T-helper 2 cell (primary cell): ENCODE measurements around the gene DRD2.

Source experiments
- DNase-seq, 5 experiments: peaks; one replicate each; pipeline versions ENCODE4 v3.0.0 to v3.0.0-alpha.2; 2012 to 2022

Gene DRD2

DNA sequence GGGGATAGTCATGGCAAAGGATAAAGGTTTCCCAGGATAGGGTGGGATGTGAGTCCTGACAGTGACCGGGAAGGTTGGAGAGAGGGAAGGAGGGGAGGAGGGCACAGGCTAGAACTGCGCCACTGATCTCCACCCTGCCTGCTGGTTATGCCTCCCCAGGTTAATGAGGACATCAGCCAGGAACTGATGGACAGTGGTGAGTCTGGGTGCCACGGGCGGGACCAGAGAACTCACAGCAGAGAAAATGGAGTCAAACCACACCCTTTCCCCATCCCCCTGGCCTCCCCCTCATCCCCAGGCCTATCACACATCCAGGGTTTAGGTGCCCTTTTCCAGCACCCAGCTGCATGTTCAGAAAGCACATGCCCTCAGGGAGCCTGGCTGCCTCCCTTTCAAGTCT lies 77.4 kb downstream of the DRD2 start:
- DNase-seq: no peak

DNA sequence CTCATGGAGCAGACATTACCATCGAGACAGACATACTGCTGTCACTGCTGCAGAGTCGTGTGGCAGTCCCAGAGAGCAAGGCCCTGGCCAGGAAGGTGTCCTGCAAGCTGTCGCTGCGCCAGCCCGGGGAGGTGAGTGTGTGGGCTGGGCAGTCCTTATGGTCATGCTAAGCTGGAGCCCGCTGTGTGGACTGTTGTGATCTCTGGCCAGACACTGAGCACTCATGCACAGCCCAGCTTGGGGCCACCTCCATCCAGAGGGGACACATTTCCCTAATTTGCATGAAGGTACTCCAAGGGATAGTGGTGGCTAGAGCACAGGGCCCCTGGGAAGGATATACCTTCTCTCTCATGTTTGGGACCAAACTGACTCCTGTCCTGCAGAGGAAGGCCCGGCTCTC lies 78.0 kb downstream of the DRD2 start:
- DNase-seq: no peak

DNA sequence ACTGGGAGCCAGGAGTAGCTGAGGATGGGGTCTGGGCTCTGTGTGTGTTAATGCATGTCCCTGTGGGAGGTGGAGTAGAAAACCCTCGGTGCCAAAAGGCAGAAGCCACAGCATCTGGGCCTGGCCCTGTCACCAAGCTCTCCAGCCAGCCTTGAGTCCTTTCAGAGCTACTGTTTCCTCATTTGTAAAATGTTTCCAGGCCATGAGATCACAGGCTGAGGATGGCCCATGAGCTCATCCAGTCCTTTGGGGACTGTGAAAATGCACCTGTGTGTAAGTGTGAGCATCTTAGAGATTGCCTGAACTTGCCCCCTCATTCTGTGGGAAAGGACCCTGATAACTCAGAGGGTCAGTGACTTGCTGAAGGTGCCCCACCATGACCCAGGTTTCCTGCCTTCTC lies 78.5 kb downstream of the DRD2 start:
- DNase-seq: no peak

DNA sequence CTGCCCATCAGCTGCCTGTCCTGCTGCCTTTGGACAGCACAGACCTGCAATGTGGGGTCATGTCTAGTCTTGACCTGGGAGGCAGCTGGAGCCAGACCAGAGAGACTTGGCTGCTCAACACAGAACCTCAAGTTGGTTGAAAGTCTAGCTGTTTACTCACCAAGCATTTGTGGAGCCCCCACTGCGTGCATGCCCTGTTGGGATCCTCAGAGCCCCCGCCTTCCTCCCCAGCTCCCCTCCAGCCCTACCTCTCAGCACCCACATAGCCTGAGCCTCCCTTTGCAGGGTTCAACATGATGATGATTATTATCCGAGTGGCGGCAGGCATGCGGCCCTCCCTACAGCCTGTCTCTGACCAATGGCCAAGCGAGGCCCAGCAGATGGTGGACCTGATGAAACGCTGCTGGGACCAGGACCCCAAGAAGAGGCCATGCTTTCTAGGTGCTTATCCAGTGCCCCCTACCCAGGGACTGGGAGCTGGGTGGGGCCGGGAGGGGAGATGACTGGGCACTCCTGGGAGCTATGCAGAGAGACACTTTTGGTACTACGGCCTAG lies 79.3 kb downstream of the DRD2 start:
- DNase-seq: no peak

DNA sequence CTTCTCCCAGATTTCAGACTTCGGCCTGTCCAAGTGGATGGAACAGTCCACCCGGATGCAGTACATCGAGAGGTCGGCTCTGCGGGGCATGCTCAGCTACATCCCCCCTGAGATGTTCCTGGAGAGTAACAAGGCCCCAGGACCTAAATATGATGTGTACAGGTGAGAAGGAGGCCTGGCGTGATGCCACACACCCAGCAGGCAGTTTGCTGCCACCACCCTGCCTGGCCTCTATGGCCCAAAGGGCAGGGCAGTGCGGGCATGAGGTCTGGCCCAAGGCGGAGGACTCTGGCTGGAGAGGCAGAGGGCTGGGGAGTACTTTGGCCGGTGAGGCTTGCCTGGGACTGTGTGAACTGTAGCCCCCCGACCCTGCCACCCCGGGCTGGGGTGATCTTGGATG lies 80.3 kb downstream of the DRD2 start:
- no peak for DNase-seq

DNA sequence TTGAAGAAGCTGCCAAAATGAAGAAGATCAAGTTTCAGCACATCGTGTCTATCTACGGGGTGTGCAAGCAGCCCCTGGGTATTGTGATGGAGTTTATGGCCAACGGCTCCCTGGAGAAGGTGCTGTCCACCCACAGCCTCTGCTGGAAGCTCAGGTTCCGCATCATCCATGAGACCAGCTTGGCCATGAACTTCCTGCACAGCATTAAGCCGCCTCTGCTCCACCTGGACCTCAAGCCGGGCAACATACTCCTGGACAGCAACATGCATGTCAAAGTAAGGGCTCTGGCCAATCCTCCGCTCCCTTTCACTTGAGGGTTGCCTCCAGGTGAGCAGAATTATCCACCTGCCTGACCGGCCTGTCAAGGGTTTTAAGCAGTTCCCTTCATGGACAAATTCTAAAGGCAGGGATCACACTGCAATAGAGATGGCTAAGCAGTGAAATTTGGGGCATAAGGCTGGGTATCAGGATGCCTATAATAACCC lies 81.7 kb downstream of the DRD2 start:
- DNase-seq: no peak

DNA sequence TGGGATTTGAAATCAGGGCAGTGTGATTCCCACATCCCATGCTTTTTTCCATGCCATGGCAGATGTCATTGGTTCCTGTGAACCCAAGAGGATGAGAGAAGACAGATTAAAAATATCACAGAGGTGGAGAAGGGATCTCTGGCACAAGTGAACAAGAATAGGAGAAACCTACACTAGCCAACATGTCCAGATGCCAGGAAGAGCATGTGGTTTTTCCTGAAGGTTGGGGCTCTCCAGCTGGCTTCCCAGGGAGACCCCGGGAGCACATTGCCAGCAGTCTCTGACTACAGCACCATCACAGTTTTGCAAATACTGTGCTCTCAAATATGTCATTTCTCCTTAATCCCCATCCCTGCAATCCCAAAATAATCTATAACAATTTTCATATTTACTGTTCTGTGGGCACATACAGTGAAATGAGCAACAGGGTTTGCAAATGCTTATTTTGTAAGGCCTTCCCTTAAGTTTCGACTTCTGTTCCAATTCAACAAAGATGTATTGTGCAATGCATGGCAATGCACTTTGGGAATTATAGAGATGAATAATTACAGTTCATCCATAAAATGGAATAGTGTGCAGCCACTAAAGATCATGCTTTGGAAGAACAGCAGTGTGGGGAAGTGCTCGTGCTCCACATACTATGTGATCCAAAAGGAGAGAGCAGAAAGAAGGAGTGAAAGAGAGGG lies 82.8 kb downstream of the DRD2 start:
- DNase-seq: no peak

DNA sequence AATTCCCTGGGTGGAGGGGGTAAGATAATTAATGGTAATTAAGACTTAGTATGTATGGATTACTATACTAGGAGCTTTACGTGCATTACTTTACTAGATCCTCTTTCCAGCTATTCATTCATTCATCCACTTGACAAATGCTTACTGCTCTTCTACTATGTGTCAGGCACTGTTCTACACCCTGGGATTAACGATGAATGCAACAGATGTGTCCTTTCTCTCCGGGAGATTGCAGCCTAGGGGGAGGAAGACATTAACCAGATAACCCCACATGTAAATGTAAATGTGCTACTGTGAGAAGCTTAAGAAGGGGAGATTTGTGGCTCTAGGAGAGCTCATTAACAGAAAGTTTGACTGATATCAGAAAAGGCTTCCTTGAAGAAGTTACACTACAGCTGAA lies 85.9 kb downstream of the DRD2 start:
- DNase-seq: no peak

DNA sequence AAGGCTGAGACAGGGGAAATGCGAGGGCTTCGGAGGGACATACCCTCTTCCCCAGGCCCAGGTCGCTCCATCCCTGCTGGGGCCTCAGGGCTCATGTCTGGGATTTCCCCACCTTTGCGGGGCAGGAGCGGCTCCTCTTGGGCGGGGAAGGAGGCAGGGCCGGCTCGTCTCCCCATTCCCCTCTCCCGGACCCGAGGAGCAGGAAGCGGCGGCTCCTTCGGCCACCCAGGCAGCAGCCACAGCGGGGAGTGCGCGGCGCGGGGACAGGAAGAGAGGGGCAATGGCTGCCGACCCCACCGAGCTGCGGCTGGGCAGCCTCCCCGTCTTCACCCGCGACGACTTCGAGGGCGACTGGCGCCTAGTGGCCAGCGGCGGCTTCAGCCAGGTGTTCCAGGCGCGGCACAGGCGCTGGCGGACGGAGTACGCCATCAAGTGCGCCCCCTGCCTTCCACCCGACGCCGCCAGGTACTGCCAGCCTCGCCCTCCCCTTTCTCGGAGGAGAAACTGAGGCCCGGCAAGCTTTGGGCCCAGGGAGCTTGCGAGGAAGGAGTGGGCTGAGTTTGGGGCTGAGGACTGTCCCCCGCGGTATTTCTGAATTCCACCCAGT lies 87.5 kb downstream of the DRD2 start, which contains the start of gene ANKK1:
Gene ANKK1, plus strand, starts transcription at position 175 of the 607 bp plus-strand sequence. Its CDS starts 106 bp downstream, at position 281.
- no peak for DNase-seq

DNA sequence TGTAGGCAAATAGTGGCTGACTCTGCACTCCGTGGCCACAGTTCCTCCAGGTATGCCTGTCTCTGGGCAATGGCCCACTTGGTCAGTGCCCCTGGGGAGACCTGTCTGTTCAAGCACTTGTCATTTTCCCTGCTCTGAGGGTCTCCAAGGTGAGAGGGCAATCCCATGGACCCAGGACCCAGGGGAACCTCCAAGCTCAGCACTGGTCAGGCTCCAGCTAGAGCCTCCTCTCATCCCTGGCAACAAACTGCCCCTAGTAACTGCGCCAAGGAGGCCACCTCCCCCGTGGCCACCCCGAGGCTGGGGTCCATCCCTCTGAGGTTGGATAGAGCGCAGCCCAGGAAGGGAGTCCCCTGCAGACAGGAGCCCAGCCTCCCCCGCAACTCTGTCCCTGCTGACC lies 88.3 kb downstream of the DRD2 start:
- no peak for DNase-seq

DNA sequence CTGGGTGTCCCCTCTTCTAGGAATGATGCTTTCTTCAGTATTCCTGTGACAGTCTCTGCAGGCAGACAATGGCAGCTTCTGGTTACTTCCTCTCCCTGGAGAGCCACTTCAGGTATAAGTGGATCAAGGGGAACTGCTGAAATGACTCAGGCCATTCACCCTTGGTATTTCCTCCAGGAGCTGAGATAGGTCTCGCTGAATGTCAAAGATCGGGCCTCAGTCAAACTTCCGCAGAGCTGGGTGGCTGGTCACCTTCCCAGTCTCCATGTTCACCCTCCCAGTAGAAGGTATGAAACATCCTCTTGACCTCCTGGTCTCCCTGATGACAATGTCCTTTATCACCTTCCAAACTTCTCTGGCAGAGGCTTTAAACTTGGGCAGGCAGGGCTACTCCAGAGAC lies 89.4 kb downstream of the DRD2 start:
- no peak for DNase-seq

DNA sequence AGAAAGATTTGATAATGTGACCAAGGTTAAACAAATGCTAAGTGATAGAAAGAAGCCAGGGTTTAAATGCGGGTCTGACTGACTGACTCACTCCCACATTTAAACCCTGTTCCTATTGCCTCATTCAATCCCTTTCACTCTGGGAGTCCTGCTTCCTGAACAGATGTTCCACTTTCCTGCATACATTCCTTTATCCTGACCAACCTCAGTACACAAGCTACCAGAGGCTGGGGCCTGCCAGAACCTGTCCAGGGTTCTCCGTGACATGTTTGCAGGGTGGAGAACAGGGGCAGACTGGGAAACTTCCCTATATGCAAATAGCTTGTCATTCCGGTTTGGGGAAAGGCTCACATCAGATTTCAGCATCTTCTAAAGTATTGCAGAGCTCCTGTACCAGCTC lies 90.6 kb downstream of the DRD2 start:
- DNase-seq: no peak

DNA sequence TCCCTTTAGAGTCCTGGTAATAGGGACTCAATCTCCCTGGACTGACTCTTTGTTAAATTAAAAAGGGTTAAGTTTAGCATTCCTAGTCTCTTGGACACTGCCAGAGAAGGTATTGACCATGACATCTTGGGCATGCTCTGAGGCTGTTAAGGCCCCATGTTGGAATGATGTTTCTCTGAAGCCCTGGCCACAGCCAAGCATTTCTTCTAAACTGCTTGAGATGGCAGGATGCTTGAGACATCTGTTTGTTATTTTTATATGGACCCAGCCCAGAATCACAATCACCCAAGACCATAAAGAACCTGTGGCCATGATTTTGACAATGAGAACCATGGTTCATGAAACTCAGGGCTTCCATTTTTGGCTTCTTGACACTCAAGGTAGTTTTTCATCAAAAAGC lies 93.1 kb downstream of the DRD2 start:
- DNase-seq: no peak

DNA sequence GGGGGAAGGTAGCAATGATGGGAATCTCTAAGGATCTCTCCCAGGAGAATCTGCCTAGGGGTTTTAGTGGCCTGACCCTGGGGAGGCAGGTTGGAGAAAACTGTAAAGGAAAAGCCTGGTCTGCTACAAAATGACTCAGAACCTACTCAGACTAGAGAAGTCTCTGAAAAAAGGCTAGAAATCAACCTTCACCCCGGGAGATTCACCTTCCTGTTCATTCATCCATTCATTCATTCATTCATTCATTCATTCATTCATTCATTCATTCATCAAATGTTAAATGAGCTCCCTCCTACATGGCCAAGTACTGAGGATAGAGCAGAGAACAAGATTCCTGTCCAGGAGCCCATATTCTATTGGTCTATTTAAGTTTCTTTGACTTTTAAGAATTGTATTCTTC lies 96.5 kb downstream of the DRD2 start:
- DNase-seq: no peak

DNA sequence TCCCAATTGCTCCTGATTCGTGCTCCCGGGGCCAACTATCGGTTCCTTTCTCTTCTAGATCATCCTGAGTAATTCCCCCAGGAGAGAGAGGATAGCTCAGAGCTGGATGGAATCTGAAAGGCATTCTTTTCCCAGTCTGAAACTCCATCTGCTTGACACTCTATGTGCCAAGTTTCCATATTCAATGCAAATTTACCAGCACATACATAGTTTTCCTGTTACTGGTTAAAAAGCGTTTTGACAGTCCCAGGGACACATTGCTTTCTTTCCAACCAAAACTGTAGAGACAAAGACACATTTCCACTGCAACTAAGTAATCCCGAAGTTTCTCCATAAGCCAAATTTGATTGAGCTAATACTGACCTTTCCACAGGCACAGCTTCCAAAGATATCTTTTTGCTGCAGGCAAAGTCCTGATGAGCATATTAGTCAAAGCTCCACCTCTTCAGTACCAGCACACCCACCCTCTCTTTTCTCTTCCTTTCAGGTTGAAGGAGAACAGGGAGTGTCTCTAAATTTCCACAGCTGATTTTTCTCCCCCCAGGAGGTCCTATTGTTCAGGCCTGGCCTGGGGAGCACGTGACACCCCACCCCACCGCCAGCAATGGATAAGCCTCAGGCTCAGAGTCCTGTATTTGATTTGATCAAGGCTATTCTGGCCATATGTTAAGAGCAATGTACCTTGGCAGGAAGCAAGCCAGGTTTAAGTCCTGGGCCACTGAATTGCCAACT lies 97.4 kb downstream of the DRD2 start:
- no peak for DNase-seq

DNA sequence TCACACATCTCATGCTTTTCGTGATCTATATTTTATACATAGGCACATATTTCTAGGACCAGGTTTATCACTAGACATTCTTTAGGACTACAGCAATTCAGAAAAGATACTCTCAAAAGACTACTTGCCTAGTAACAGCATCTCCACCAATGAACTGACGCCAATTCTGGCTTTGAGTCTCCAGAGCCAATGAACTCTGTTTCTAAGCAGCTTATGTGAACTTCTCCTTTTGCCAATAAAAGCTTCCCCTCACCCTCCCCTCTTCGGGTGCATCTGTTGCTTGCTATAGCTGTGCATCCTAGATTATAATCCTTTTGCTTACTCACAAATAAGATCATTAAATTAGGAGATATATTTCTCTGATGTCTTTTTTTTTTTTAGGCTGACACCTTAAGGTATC lies 99.0 kb downstream of the DRD2 start:
- DNase-seq: no peak

DNA sequence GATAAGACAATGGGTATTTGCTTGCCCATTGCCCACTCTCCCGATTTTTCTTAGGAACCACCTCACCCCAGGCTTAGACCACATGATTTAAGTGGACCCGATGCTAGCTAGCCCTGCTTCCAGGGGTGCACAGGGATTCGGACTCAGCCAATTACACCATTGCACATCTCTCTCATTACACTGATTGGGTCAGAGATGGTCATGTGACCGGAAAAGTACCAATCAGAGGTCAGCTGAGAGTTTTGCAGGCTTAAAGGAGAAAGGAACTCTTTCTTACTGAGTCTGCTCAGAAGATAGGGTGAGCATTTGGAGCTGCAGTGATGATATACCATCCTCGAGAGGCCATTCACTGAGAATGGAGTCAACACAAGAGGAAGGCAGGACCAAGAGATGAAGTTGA lies 99.8 kb downstream of the DRD2 start:
- no peak for DNase-seq

DNA sequence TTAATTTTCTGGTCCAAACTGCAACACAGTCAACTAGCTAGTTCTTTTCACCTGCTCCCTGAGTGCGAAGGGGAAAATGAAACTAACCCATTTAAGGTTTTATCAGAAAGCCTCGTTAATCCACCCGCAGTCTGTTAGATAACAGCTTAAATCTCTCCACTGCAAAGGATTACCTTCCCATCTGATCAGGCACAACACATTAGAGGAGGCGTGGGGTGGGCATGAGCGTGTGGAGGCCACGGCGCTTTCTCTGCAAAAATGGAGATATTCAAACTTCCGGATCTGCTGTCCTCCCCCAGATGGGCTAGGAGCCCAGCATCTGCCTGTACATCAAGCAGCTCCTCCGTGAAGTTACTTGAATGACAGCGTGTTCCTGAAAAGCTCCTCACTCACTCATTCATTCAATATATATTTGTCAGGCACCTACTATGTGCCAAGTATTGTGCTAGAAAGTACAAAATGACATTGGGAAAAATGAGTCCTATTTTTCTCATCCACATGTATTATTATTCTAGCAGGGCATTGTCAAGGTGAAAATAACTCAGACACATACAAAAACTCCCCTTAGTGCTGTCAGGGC lies 101.1 kb downstream of the DRD2 start:
- DNase-seq: no peak

DNA sequence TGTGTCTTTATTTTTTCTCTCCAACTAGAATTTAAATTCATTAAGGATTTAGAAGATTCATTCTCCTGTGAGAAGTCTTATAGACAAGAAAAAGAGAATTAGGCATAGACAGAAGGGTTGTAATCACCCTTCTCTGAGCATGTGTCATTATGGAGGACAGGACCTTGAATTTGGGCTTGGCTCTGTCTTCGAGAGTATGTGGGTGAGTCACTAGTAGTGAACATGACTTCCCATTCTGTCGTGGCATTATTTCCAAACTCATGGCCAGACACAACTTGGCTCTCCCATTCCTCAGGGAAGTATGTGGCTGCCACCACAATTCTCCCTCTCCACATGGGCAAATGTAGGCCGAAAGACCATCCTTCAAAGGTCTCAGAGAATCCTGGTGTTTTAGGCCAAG lies 101.9 kb downstream of the DRD2 start:
- no peak for DNase-seq

DNA sequence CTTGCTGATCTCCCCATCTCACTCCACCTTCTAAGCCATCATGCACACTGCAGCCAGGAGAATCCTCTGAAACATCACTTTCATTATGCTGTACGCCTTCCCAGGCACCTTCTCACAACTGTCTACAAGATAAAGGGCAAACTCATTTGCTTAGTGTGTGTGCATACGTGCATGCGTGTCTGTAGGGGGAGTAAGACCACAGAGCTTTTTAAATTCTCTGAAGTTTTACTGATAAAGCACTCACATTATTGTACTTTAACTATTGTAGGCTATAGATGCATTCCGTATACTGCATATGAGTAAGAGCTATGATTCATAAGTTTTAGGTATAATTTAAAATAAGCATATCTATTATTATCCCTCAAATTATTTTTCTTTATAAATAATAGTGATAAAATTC lies 102.9 kb downstream of the DRD2 start:
- peak in 1 of 5 experiments; percentile 14 for DNase-seq

DNA sequence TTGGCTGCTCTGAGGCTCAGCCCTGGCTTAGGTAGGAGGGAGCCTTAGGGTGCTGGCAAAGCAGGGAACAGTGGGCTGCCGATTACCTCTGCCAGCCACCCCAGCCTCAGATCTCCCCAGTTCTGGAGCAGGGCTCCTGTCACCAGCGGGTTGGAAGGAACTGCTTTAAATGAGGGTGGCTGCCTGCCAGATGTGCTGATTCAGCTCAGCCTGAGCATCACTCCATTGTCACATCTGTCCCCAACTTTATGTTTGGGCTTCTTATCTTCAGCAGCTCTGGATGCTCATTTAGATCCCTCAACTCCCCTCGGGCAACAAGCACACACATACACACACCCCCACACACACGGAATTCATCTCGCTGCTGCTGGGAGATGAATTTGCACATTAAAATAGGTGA lies 104.6 kb downstream of the DRD2 start:
- no peak for DNase-seq

DNA sequence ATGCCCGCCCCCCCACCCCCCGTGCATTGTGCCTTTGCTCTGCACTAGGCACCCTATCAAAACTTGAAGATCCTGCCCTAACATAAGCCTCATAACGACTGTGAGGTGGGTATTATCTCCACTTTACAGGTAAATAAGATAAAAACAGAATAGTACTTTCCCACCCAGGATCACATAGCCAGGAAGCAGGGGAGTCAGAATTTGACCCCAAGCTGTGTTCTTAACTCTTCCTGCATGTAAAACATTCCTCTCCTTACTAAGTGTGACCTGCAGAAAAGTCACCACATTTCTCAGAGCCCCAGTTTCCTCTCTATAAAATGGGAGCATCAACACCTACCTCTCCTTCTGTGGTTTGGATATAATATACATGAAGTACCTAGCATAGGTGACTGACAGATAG lies 105.8 kb downstream of the DRD2 start:
- no peak for DNase-seq

DNA sequence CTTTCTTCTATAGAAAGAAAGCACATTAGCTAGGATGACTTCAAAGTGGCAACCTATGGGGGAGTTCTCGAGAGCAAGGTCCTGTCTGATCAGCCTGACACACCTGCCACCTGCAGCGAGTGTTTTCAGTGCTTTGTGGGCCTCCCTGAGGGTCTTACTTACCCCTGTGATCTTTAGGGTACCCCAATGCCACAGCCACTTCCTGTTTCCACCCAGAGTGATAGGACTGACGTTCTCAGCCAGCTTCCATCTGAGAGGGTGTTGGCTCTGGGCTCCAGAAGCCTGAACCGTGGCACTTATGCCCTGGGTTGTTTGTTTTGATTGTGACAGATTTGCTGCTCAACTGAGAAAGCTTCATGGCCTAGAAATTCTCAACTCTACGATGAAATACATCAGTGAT lies 109.3 kb downstream of the DRD2 start:
- DNase-seq: peak in 1 of 5 experiments; percentile 48
